CD4-positive, alpha-beta T cell (primary cell): ENCODE measurements around the gene PRSS56. TPM values are rescaled to one million over a fixed set of nuclear protein-coding genes. Genes with fewer than 3 reads are reported as not detected.

ENCODE experiments used
- ATAC-seq: fragments of 200-7000 bp; cut with Tn5 transposase; one replicate; pipeline ENCODE4 v1.10.0; 2022; ENCODE audit warnings: mild to moderate bottlenecking; ENCODE audit not compliant: poor library complexity
- CTCF ChIA-PET: fragments of 350-600 bp; sonication (Branson Sonifier 250); formaldehyde crosslinking; loops from one replicate; lab custom pipeline; 2021; ENCODE audit warnings: antibody characterized with exemption, inconsistent platforms; lab: Charles Lee
- POLR2A ChIA-PET: fragments of 350-600 bp; sonication (Branson Sonifier 250); formaldehyde crosslinking; loops from one replicate; lab custom pipeline; 2021; ENCODE audit warnings: antibody characterized with exemption, inconsistent platforms; lab: Charles Lee
- DNase-seq, 14 experiments: peaks; one replicate each; pipeline ENCODE4 v3.0.0-alpha.2; 2013 to 2020; ENCODE audit warnings: mixed read lengths in 2 of 14
- H3K27ac ChIP-seq, 2 donors: one replicate each; pipeline versions ENCODE4 v1.5.1 to v1.7.0; 2013; ENCODE audit warnings: low read length in 2 of 2, low read depth in 1 of 2, mild to moderate bottlenecking in 1 of 2
- H3K27me3 ChIP-seq, 2 experiments: 1 replicate in 1 of 2; 2 replicates in 1 of 2; pipeline versions ENCODE4 v1.6.1 to v1.7.0; 2013; ENCODE audit warnings: low read length in 2 of 2, control low read depth in 1 of 2, mild to moderate bottlenecking in 1 of 2, moderate library complexity in 1 of 2; ENCODE audit not compliant: insufficient read depth in 2 of 2, control insufficient read depth in 1 of 2
- H3K36me3 ChIP-seq: one replicate; pipeline ENCODE4 v1.6.1; 2013; ENCODE audit warnings: low read length, control low read depth; ENCODE audit not compliant: insufficient read depth
- H3K4me1 ChIP-seq: one replicate; pipeline ENCODE4 v1.6.1; 2013; ENCODE audit warnings: low read length, control low read depth; ENCODE audit not compliant: insufficient read depth
- H3K4me3 ChIP-seq: one replicate; pipeline ENCODE4 v1.5.1; 2013; ENCODE audit warnings: mild to moderate bottlenecking, low read length, moderate library complexity
- H3K9me3 ChIP-seq, 2 experiments: 1 replicate in 1 of 2; 2 replicates in 1 of 2; pipeline versions ENCODE4 v1.6.1 to v1.7.0; 2013; ENCODE audit warnings: low read length in 2 of 2, mild to moderate bottlenecking in 2 of 2, control low read depth in 1 of 2, moderate library complexity in 1 of 2; ENCODE audit not compliant: control insufficient read depth in 1 of 2, insufficient read depth in 1 of 2
- H3K27ac Mint-ChIP-seq: one replicate; pipeline ENCODE4 v1.8.0; 2020; ENCODE audit warnings: mixed read lengths
- H3K27me3 Mint-ChIP-seq: one replicate; pipeline ENCODE4 v1.8.0; 2021; ENCODE audit warnings: mixed read lengths
- H3K36me3 Mint-ChIP-seq: one replicate; pipeline ENCODE4 v1.8.0; 2021; ENCODE audit warnings: low read depth, mixed read lengths
- H3K4me1 Mint-ChIP-seq: one replicate; pipeline ENCODE4 v1.8.0; 2021; ENCODE audit warnings: low read depth, mixed read lengths
- H3K4me3 Mint-ChIP-seq: one replicate; pipeline ENCODE4 v1.8.0; 2020; ENCODE audit warnings: mild to moderate bottlenecking, mixed read lengths
- H3K9me3 Mint-ChIP-seq: one replicate; pipeline ENCODE4 v1.8.0; 2020; ENCODE audit warnings: mixed read lengths
- intact Hi-C, 2 experiments: fragments of 100-400 bp; cut with DNase I in 1 of 2; cut with micrococcal nuclease in 1 of 2; formaldehyde crosslinking; loops; one replicate each; pipeline versions ENCODE4 v1.15.1 to v1.9.0; 2023 to 2025; cut with DNase I, micrococcal nuclease
- total RNA-seq, 174 experiments: library from RNA in 2 of 174; stranded (reverse) in 2 of 174; gene quantifications; one replicate each; pipeline ENCODE4 v1.2.3 and lab custom pipeline; 2021 to 2026
- TF ChIP-seq, protein P1 (sequence below): fragments of 200-600 bp; IDR thresholded peaks from one replicate; pipeline ENCODE4 v1.8.0; 2022; ENCODE audit warnings: antibody characterized with exemption, mild to moderate bottlenecking

PRSS56 gene
- total RNA-seq, 2 experiments from 2014 or later = not detected

DNA sequence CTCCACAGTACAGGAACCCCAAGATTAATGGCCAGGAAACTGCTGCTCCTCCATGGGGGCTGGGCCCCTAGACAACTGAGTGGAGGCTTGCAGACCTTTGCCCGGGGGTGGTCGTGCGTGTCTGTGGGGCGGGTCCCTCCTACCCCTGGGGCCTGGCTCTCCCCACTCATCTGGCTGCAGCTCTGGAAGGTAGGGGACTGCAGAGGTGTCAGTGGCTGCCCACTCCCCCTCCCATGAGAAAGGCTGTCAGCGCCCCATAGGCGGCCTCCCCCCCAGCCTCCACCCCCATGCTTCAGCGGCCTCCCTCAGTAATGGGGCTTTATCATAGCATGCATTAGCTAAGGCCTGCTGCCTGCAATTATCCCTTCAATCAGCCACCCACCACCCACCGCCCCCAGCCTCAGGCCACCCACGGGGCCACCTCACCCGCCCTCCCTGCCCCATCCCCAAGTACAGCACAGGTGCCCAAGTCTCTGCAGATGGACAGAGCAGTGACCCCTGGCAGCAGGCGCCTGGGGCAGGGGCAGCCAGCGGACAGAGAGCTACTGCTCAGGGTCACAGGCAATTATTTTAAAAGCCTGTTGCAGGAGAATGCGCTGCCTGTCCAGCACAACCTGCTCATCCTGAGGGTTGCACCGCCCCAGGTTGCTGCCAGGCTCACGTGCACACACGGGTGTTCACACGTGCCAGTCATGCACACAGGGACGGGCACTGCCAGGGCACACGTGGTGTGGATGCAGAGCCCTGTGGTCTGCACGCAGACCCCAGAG is 23.5 kb upstream of the PRSS56 start:
- no peaks in the 10 kb centered on the region for H3K36me3 ChIP-seq
- intact Hi-C loops = no loop called here
- no peaks in the 10 kb centered on the region for H3K9me3 ChIP-seq
- DNase-seq (no peak), ATAC-seq (no peak)
- no peak overlapping the region for H3K27ac Mint-ChIP-seq
- H3K9me3 Mint-ChIP-seq = no peaks in the 10 kb centered on the region
- TF ChIP-seq, protein P1, sequence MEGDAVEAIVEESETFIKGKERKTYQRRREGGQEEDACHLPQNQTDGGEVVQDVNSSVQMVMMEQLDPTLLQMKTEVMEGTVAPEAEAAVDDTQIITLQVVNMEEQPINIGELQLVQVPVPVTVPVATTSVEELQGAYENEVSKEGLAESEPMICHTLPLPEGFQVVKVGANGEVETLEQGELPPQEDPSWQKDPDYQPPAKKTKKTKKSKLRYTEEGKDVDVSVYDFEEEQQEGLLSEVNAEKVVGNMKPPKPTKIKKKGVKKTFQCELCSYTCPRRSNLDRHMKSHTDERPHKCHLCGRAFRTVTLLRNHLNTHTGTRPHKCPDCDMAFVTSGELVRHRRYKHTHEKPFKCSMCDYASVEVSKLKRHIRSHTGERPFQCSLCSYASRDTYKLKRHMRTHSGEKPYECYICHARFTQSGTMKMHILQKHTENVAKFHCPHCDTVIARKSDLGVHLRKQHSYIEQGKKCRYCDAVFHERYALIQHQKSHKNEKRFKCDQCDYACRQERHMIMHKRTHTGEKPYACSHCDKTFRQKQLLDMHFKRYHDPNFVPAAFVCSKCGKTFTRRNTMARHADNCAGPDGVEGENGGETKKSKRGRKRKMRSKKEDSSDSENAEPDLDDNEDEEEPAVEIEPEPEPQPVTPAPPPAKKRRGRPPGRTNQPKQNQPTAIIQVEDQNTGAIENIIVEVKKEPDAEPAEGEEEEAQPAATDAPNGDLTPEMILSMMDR = no peak
- no peak overlapping the region for H3K4me3 Mint-ChIP-seq
- H3K4me1 ChIP-seq = no peaks in the 10 kb centered on the region
- CTCF ChIA-PET = no interaction called here
- peaks cover 8 to 9% of the 10 kb centered on the region in 2 experiments for H3K27me3 ChIP-seq
- peaks cover 39% of the 10 kb centered on the region for H3K27me3 Mint-ChIP-seq
- H3K27ac ChIP-seq = no peak overlapping the region
- H3K36me3 Mint-ChIP-seq = no peaks in the 10 kb centered on the region
- POLR2A ChIA-PET = no interaction called here
- no peaks in the 10 kb centered on the region for H3K4me1 Mint-ChIP-seq
- no peak overlapping the region for H3K4me3 ChIP-seq

DNA sequence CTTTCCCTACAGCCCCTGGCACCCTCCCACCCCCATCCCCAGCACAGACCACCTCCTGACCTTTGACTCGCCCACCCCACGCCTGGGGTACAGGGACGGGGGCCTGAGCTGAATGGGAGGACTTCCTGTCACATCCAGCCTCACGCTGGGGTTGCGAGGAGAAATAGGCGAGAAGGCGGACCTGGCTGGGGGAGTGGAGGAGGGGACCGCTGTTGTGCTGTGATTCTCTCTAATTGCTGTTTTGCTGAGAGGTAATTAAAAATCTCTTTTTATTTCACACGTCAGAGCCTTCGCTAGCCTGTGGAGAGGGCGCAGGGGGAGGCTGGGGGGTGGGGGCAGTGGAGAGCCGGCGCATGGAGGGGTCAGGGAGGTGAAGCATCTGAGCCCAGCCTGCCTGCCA is 22.8 kb upstream of the PRSS56 start:
- Histone ChIP-seq H3K4me1 (peaks cover under 1% of the 10 kb centered on the region), H3K4me3 (no peak overlapping the region), H3K36me3 (no peaks in the 10 kb centered on the region), H3K9me3 (no peaks in the 10 kb centered on the region), H3K27me3 (peaks cover 12 to 14% of the 10 kb centered on the region in 2 experiments), H3K27ac (no peak overlapping the region)
- TF ChIP-seq, protein P1 = no peak
- intact Hi-C loops = no loop called here
- no peak for DNase-seq
- ChIA-PET POLR2A (no interaction called here), CTCF (no interaction called here)
- Mint-ChIP-seq H3K27me3 (peaks cover 41% of the 10 kb centered on the region), H3K9me3 (no peaks in the 10 kb centered on the region), H3K27ac (no peak overlapping the region), H3K4me1 (peaks cover 1% of the 10 kb centered on the region), H3K36me3 (no peaks in the 10 kb centered on the region), H3K4me3 (no peak overlapping the region)
- ATAC-seq = no peak

DNA sequence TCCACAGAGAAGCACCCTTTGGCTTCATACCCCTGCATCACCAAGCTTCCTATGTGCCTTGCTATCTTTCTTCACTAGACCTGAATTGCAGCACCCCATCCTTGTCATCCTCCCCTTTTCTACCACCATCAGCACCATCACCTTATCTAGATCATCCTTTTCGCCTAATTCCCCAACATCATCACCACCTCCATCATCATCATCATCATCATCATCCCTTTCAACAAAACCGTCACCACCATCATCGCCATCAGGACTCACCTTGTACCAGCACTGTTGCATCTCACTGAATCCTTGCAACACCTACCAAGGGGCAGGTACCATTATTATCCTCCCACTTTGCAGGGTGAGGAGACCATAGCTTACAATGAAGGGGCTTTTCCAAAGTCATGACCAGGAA is 21.7 kb upstream of the PRSS56 start:
- POLR2A ChIA-PET = no interaction called here

More for the DNA sequence above, 21.7 kb upstream of the PRSS56 start:
- Mint-ChIP-seq H3K27ac (no peak overlapping the region), H3K36me3 (no peaks in the 10 kb centered on the region), H3K4me3 (no peak overlapping the region), H3K9me3 (no peaks in the 10 kb centered on the region), H3K27me3 (peaks cover 42% of the 10 kb centered on the region), H3K4me1 (peaks cover 9% of the 10 kb centered on the region)
- ATAC-seq = no peak
- intact Hi-C loops = no loop called here
- DNase-seq = no peak
- Histone ChIP-seq H3K4me1 (peaks cover 8% of the 10 kb centered on the region), H3K4me3 (no peak overlapping the region), H3K36me3 (no peaks in the 10 kb centered on the region), H3K27ac (no peak overlapping the region), H3K27me3 (peaks cover 16 to 18% of the 10 kb centered on the region in 2 experiments), H3K9me3 (no peaks in the 10 kb centered on the region)
- CTCF ChIA-PET = no interaction called here
- TF ChIP-seq, protein P1 = no peak
